ENCODE measurements around the gene RBAK.
"Not testable (repeated sequence)": the region's sequence is repeated elsewhere in the genome, so short reads cannot be mapped to it uniquely, and the experiment has no call there.

Gene RBAK

DNA sequence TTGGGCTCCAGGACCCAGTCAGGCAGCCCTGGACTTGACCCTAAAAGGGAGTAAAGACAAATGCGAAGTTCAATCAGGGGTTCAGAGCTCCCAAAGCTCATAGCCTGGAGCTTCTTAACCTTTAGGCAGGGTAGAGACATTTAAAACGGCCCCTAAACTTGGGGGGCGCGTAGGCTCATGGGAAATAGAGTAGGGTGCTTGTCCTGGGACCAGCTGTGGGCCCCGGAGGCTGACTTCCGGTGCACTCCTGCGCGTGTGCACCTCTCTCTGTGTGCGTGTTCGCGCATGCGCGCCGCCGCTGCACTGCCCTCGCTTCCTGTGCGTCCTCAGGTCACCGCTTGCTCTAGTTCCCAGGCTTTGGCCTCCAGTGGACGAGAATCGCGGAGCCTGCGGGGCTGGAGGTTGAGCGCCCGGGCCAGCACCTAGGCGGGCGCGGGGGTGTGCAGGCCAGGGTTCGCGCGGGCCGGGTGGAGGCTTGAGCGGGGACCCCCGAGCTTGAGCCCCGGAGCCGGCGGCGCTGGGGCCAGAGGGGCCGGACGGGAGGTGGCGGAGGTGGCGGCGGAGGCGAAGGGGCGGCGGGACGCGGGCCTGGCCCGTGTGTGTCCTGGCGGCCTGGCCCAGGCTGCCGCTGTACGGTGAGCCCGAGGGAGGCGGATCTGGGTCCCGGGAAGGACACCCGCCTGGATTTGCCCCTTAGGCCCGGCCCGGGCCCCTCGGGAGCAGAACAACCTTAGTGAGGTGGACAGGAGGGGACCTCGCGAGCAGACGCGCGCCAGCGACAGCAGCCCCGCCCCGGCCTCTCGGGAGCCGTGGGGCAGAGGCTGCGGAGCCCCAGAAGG is at the start of gene RBAK:
RBAK (plus strand) TSS at position 303 of the 839 bp plus-strand sequence. CDS start 2,217 bp downstream, outside the sequence.
- DNase-seq, result peak; percentile 35

DNA sequence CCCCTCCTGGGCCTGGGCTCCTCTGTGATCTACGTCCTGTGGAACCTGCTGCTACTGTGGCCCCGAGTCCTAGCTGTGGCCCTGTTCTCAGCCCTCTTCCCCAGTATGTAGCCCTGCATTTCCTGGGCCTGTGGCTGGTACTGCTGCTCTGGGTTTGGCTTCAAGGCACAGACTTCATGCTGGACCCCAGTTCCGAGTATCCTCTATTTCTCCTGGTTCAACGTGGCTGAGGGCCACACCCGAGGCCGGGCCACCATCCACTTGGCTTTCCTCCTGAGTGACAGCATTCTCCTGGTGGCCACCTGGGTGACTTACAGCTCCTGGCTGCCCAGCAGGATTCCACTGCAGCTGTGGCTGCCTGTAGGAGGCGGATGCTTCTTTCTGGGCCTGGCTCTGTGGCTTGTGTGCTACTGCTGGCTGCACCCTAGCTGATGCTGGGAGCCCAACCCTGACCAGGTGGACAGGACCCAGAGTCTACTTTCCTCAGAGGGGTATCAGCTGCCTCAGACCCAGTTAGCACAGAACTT is 48.9 kb upstream of the RBAK start:
- no peak for DNase-seq

DNA sequence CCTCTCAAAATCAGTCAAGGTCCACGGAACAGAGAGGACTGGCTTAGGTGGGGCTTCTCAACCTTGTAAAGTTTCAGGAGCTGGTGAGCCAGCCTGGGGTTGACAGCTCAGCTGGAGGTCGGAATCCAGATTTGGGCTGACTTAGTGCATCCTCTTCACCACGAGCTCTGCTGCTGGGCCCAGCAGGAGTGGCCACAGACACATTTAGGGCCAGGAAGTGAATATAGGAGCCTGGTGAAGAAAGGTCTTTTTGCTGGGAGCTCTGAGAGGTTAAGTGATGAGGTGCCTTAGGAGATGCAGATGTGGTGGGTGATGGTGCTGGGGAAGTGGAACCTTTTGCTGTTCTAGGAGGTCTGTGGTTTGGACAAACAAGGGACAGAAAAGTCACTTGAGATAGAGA is 47.4 kb upstream of the RBAK start:
- DNase-seq, result no peak

DNA sequence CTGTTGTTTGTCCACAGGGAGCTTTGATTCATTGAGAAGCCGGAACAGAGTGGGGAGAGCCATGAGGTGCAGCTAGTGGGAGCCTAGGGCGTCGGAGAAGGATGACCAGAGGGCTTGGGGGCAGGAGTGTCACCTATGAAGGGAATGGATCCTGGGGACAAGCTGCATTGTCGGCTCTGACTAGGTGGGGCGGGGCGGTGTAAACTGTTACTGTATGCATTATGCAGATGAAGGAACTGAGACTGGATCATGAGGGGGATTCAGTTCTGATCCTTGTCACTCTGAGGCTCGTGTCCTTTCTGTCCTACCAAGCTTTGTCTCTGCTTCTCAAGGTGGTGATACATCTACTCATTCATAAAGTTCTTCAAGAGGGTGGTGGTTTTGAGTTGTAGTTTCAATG is 46.8 kb upstream of the RBAK start:
- DNase-seq, result no peak

DNA sequence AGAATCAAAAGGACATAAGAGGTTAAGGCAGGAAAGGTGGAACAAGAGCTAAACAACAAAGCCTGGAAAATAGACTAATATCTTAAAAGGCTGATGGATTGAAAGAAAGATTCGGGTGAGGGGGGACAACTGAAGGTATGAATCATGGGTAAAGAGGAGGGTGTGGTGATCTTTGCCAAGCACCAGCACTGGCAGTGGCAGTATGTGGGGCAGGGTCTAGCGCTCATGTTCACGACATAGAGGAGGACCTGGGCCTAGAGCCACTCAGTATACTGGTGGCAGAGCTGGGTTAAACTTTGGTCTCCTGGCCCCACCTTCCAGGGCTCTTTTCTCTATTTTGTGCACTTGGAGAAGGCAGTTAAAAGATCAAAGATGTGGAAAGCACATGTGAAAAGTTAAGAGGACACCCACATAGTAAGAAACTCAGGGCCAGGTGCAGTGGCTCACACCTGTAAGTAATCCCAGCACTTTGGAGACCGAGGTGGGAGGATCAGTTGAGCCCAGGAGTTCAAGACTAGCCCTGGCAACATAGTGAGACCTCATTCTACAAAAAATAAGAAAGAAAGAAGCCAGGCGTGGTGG is 46.2 kb upstream of the RBAK start:
- no peak for DNase-seq

DNA sequence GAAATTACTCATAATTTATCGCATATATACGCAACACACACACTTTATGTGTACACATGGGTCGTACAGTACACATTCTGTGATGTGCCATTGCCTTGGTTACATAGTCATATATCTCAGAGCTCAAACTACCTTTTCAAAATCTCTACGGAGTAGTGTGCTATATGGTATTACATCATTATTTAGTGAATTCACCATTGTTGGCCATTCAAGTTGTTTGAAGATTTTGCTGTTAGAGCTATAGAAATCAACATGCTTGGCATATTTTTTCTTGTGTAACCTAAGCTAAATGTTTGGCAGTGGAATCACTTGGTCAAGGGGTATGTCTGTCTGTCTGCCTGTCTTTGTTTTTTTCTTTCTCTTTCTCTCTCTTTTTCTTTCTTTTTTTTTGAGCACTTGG is 44.7 kb upstream of the RBAK start:
- DNase-seq, result no peak

DNA sequence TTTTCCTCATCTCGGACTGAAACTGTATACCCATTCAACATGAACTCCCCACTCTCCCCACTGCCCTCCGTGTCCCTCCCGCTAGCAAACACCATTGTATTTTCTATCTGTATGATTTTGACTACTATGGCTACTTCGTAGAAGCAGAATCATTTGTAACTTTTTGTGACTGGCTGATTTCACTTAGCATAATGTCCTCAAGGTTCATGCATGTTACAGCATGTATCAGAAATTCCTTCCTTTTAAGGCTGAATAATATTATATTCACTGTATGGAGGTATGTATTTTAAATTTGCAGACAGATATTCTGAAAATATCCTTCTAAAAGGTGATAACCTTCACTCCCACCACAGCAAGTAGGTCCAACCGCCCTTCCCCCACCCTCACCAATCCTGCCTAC is 43.7 kb upstream of the RBAK start:
- DNase-seq, result no peak

DNA sequence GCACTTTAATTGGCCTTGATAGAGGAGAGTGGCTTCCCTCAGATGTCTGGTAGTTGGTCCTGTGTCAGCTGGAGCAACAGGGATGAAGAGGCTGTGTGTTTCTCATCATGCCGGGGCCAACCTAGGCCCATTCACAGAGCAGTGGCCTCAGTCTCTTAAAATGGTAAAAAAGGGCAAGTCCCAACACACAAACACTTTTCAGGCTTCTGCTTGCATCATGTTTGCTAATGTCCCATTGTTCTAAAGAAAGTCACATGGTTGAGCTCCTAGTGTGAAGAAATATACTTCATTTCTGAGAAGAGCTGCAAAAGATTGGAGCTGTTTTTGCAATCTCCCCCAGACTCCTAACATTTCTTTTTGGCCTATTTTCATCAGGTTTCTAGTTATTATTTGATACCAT is 40.6 kb upstream of the RBAK start:
- DNase-seq, result no peak

DNA sequence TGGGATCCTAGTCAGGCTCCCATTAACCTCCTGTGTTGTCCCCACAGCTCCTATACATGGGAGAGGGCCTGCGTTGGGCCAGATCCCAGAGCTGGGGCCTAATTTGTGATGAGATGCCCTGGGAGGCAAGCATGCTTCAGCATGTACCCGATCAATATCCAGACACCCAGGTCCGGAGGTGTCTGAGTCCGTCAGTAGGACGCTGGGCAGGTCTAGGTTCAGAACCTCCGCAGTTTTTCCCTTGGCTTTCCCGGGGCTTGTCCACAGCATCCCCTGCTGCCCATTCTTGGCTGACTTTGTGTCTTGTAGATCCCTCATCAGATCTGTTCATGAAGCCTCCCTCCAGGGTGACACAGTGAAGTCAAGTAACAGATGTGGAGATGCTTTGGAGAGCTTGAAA is 32.7 kb upstream of the RBAK start:
- DNase-seq, result no peak

DNA sequence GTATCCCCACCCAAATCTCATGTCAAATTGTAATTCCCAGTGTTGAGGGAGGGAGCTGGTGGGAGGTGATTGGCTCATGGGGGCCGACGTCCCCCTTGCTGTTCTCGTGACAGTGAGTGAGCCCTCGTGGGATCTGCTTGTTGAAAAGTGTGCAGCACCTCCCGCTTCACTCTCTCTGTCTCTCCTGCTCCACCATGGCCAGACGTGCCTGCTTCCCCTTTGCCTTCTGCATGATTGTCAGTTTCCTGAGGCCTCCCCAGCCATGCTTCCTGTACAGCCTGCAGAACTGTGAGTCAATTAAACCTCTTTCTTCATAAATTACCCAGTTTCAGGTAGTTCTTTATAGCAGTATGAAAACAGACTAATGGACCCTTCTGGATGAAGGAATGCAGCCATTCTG is 29.7 kb upstream of the RBAK start:
- not testable (repeated sequence) for DNase-seq

DNA sequence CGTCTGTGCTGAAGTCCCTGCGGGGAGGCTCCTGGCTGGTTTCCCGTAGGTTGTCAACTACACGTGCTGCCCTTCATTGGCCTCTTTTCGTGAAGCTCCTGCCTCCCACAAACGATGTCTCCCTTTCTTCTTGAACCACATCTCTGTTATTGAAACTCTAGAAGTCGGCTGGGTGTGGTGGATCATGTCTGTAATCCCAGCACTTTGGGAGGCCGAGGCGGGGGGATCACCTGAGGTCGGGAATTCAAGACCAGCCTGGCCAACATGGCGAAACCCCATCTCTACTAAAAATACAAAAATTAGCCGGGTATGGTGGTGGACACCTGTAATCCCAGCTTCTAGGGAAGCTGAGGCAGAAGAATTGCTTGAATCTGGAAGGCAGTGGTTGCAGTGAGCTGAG is 28.0 kb upstream of the RBAK start:
- not testable (repeated sequence) for DNase-seq

DNA sequence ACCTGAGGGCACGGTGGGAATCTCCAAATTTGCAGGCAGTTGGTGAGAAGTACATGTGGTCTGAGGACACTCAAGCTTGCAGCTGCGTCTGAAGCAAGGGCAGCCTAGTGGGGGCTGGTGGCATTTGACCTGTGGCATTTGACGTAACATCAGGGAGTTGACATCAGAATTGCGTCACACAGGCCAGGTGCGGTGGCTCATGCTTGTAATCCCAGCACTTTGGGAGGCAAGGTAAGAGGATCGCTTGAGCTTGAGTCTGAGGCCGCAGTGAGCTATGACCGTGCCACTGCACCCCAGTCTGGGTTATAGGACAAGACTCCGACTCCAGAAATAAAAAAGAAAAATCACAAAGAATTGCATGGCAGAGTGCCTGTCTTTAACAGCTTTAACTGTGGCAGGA is 25.6 kb upstream of the RBAK start:
- no peak for DNase-seq

DNA sequence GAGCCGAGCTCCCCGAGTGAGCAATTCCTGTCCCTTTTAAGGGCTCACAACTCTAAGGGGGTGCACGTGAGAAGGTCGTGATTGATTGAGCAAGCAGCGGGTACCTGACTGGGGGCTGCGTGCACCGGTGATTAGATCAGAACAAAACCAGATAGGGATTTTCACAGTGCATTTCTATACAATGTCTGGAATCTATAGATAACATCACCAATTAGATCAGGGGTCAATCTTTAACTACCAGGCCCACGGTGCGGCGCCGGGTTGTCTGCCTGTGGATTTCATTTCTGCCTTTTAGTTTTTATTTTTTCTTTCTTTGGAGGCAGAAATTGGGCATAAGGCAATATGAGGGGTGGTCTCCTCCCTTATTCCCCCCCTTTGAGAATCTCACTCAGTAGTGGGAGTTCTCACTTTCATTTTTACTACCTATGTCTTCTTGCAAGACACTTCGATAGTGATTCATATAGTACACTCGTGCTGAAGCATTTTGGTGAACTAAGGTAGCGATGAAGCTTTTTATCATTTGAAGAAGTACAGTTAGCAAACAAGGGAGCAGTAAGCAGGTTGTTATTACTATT is 24.6 kb upstream of the RBAK start:
- not testable (repeated sequence) for DNase-seq

DNA sequence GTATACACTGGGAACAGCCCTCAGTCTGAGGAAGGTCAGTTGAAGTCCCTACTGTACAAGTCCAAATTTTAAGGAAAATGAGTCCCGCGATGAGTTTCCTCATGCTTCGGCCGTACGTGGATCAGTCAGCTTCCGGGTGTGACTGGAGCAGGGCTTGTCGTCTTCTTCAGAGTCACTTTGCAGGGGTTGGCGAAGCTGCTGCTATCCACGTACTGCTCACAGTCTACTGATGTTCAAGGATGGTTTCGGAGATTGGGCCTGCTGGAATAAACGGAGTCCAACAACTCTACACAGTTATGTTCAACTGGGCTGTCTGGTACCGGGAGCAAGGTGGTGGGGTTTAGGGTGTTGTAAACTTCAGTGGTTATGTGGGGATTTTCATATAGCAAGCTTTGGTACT is 22.0 kb upstream of the RBAK start:
- DNase-seq, result not testable (repeated sequence)

DNA sequence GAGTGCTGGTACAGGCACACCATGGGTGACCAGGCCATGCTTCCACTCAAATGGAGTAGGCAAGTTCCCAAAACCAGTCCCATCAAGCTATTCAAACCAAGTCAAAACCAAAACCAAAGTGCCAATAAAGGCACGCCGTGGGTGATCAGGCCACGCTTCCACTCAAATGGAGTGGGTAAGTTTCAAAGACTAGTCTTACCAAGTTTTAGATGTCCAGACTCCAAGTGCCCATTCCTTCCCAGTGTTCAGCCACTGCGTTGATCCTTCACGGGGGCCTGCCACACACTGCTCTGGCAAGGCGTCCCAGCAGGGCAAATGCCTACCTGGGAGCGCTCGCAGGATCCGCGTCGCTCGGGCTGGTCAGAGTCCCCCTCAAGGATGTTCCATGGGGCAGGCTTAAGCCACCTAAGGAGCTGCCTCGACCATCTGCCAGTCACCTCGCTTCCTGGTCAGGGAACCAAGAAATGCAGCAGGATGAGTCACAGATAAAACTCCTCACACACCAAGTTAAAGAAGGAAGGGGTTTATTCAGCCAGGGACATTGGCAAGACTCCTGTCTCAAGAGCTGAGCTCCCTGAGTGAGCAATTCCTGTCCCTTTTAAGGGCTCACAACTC is 17.8 kb upstream of the RBAK start:
- not testable (repeated sequence) for DNase-seq

DNA sequence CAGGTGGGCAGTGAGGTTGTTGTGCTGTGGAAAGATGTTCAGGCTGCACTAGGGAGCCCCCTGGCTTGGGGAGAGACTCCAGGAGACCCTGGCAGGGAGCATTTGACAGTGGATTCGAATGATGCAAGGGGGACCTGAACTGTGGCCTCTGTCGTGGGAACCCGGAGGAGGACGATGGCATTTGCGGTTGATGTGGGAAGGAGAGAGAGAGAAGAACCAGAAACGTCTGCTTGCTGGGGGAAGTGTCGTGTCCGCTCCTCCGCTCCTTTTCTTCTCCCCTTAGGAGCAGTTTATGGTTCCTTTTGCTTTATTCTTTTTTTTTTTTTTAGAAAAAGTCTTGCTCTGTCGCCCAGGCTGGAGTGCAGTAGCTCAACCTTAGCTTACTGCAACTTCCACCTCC is 12.5 kb upstream of the RBAK start:
- DNase-seq, result not testable (repeated sequence)

DNA sequence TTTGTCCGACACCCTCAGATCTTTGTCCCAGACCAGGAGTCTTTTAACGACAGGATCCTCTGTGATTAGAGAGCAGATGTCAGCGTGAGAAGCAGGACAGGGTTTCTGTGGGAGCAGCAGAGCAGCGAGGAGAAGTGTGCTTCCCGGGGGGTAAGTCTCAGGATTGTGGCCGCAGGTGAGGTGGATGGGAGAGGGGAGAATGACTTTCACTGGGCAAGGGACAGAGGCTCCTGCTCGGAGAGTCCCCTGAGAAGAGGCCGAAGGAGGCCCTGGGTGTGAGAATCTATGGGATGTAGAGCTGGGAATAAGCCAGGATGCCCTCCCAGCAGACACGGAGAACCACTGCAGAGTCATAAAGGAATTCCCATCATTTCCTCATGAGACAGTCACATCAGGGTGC is 10.4 kb upstream of the RBAK start:
- no peak for DNase-seq

DNA sequence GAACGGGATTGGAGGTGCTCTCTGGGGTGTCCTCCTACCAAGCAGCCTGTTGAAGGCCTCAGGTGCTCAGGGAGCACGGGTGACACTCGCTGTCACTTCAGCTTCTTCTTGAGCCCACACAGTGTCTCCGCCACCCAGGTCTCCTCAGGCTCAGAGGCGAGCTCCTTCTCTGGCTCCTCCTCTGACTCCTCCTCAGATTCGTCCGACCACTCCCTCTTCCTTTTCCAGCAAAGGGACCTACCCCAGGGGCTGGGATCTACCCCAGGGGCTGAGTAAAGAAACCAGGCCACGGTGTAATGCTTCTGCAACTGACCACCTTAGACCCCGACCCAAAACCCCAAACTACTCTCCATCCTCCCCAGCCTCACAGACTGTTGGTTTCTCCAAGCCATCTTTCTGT is 9.2 kb upstream of the RBAK start:
- no peak for DNase-seq

DNA sequence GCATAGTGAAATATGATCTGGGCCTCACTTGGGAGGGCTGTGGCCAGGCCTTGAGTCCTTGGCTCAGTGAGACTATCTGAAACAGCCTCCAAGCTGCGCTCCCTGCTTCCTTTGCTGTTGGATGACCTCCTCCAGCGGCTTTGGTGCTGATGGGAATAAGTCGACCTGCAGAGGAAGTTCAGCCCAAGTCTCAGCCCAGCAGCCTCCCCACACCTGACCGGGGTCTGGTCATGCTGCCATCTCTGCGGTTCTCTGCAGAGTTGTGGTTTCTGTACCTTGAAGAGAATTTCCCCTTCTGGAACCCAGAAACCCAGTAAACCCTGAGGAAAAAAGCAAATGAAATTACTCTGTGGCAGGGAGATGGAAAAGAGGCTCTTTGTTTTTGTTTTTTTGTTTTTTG is 4.6 kb upstream of the RBAK start:
- no peak for DNase-seq

DNA sequence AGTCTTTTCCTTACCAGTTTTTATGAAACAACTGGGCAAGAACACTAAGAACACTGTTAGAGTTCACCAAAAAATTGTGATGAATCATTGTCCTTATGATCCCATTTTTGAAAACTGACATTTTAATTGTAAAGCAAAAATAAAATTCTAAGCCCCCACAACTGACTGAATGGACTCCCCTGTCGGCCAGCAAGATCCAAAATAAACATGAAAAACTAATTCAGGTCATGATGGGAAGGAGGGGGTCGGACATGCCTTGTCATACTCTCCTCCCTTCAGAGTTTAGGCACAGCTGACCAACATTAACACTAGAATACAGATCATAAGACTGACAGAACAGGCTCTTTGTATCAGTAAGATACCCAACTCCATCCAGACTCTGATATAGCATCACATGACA is 2.0 kb upstream of the RBAK start:
- DNase-seq, result no peak

DNA sequence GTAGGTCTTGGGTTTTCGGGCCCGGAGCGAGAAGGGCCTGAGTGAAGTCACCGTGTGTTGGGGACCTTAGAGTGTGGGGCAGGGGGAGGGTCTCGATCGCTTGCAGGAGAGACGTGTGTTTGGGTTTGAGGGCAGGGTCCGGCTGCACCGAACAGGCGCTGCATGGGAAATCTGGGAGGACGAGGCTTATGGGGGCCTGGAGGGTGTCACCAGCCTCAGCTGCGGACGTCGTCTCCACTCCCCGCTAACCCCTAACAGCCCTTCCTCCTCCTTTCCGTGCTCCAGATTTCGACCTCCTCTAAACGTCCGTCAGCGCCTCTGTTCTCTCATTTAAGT is 705 bp downstream of the RBAK start:
- not testable (repeated sequence) for DNase-seq

DNA sequence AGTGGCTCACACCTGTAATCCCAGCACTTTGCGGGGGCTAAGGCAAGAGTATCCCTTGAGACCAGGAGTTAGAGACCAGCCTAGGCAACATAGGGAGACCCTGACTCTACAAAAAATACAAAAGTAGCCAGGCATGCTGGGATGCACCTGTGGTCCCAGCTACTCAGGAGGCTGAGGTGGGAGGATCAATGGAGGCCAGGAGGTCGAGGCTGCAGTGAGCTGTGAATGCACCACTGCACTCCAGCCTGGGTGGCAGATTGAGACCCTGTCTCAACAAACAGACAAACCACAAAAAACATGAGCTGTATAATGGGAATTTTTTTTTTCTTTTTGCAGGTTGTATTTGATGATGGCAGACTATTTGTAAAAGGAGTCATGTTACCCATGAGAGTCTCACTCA is 1.5 kb downstream of the RBAK start:
- not testable (repeated sequence) for DNase-seq

DNA sequence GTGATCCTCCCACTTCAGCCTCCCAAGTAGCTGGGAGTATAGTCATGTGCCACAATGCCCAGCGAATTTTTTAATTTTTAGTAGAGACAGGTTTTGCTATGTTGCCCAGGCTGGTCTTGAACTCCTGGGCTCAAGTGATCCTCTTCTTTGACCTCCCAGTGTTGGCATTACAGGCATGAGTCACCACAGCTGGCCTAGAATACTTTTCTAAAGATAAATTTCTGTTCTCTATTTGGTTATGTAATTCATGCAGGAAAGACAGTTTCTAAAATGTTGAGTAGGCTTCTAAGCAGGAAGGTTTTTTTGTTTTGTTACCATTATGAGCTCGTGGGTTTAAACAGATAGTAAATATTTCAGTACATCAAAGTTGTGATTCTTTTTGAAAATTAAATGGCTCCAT is 5.0 kb downstream of the RBAK start:
- no peak for DNase-seq

DNA sequence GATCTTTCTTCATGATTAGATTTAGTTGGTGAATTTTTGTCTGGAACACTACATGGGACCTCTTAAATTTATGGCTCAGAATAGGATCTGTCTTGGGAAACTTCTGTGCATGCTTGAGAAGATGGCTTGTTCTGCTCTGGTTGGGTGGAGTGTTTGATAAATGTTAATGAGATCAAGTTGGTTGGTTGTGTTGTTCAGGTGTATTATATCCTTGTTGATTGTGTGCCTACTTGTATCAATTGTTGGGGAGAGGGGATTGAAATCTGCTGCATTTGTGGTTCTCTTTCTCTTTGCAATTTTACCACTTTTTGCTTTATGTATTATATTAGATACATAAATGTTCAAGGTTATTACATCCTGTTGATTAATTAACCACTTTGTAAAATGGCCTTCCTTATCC is 6.1 kb downstream of the RBAK start:
- not testable (repeated sequence) for DNase-seq
